HUES64 (cell line): Measurements from ENCODE around the gene ANTXR1.
"Not testable (repeated sequence)": the region's sequence is repeated elsewhere in the genome, so short reads cannot be mapped to it uniquely, and the experiment has no call there.

Experiments
- H3K27ac ChIP-seq: 2 replicates; pipeline ENCODE4 v1.7.0; 2013; ENCODE audit warnings: low read depth, low read length, inconsistent platforms
- H3K27me3 ChIP-seq: 2 replicates; pipeline ENCODE4 v1.6.1; 2013; ENCODE audit warnings: mild to moderate bottlenecking, low read length; ENCODE audit not compliant: insufficient read depth
- H3K36me3 ChIP-seq: 2 replicates; pipeline ENCODE4 v1.6.1; 2013; ENCODE audit warnings: mild to moderate bottlenecking, low read length; ENCODE audit not compliant: insufficient read depth
- H3K4me1 ChIP-seq: 2 replicates; pipeline ENCODE4 v1.6.1; 2013; ENCODE audit warnings: mild to moderate bottlenecking, low read length, moderate library complexity; ENCODE audit not compliant: insufficient read depth
- H3K4me3 ChIP-seq: 2 replicates; pipeline ENCODE4 v1.5.1; 2013; ENCODE audit warnings: mild to moderate bottlenecking, low read length, moderate library complexity
- H3K9ac ChIP-seq: 2 replicates; pipeline ENCODE4 v1.6.1; 2013; ENCODE audit warnings: mild to moderate bottlenecking, low read depth, low read length
- H3K9me3 ChIP-seq: 2 replicates; pipeline ENCODE4 v1.6.1; 2013; ENCODE audit warnings: low read depth, low read length; ENCODE audit not compliant: insufficient read depth
- WGBS: fragments of 150-250, 120-280 bp; methylation state at CpG from one replicate; pipeline ENCODE4 v1.1.7; 2013; ENCODE audit warnings: missing lambda C conversion rate; 5-methylcytosine and 5-hydroxymethylcytosine counted together

Gene ANTXR1

DNA sequence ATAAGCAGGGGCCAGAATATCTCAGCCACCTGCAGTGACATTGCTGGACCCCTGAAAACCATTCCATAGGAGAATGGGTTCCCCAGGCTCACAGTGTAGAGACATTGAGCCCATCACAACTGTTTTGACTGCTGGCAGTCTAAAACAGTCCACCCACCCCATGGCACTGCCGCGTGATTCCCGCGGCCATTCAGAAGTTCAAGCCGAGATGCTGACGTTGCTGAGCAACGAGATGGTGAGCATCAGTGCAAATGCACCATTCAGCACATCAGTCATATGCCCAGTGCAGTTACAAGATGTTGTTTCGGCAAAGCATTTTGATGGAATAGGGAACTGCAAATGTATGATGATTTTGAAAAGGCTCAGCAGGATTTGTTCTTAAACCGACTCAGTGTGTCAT is 234.6 kb downstream of the ANTXR1 start:
- H3K36me3 ChIP-seq = no peaks in the 10 kb centered on the region
- H3K4me1 ChIP-seq = no peaks in the 10 kb centered on the region
- no peaks in the 10 kb centered on the region for H3K9me3 ChIP-seq
- WGBS = 95% methylated on average over 9 of the region's 9 CpGs
- H3K9ac ChIP-seq = no peak overlapping the region
- H3K27ac ChIP-seq = no peak overlapping the region
- no peak overlapping the region for H3K4me3 ChIP-seq
- no peaks in the 10 kb centered on the region for H3K27me3 ChIP-seq

DNA sequence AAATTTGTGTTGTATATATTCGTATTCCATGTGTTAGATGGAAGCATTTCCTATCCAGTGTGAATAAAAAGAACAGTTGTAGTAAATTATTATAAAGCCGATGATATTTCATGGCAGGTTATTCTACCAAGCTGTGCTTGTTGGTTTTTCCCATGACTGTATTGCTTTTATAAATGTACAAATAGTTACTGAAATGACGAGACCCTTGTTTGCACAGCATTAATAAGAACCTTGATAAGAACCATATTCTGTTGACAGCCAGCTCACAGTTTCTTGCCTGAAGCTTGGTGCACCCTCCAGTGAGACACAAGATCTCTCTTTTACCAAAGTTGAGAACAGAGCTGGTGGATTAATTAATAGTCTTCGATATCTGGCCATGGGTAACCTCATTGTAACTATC is 235.3 kb downstream of the ANTXR1 start:
- H3K9ac ChIP-seq = no peak overlapping the region
- 96% methylated on average over 4 of the region's 4 CpGs for WGBS

DNA sequence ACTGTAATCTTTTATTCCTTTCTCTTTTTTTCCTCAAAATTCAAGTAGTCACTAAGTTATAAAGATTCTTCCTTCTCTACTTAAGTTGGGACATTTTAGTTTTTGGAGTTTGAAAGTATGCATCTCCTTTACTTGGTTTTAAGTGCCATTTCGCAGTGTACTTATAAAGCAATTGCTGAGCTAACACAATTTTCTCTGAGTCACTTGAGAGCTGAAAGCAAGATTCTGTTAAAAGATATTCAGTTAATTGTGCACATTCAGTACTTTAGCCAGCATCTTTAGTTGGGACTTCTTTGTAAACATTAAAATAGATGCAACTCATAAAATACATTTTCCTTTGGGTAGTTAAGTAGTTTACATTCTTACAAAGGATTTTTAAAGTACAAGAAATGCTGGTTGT is 238.0 kb downstream of the ANTXR1 start:
- Histone ChIP-seq H3K4me3 (no peak overlapping the region), H3K27ac (no peak overlapping the region), H3K4me1 (no peaks in the 10 kb centered on the region), H3K27me3 (no peaks in the 10 kb centered on the region), H3K9ac (no peak overlapping the region), H3K9me3 (no peaks in the 10 kb centered on the region), H3K36me3 (no peaks in the 10 kb centered on the region)
- WGBS = 95% methylated on average over 1 of the region's 1 CpG

More for the DNA sequence above, 235.3 kb downstream of the ANTXR1 start:
- Histone ChIP-seq H3K9me3 (no peaks in the 10 kb centered on the region), H3K36me3 (no peaks in the 10 kb centered on the region), H3K4me1 (no peaks in the 10 kb centered on the region), H3K27me3 (no peaks in the 10 kb centered on the region), H3K27ac (no peak overlapping the region), H3K4me3 (no peak overlapping the region)

GRCh38 chr2:69251943-69252342 is 239.0 kb downstream of the ANTXR1 start:
- H3K4me1 ChIP-seq = no peaks in the 10 kb centered on the region
- H3K9ac ChIP-seq = no peak overlapping the region

DNA sequence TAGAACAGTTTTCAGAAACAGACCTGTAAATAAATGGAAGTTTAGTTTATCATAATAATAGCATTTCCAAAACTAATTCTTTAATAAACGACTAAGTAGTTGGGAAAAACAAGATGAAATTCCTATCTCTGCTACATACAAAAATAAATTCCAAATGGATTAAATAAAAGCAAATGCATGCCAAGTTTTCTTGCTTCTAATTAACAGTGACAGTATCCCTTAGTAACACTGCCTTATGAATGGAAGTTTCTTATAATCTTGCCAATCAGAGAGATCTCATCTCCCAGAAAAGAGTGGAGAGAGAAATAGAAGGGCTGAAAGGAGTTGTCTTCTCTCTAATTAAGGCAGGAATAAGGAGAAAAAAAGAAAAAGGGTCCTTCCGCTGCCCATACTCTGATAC is 240.1 kb downstream of the ANTXR1 start:
- Histone ChIP-seq H3K4me1 (no peaks in the 10 kb centered on the region), H3K27me3 (no peaks in the 10 kb centered on the region), H3K9me3 (no peaks in the 10 kb centered on the region), H3K36me3 (no peaks in the 10 kb centered on the region), H3K4me3 (no peak overlapping the region), H3K9ac (no peak overlapping the region), H3K27ac (no peak overlapping the region)
- WGBS = no CpG with 5 or more reads among the region's 2 CpGs

More at GRCh38 chr2:69251943-69252342, 239.0 kb downstream of the ANTXR1 start:
- Histone ChIP-seq H3K9me3 (no peaks in the 10 kb centered on the region), H3K36me3 (no peaks in the 10 kb centered on the region), H3K27me3 (no peaks in the 10 kb centered on the region), H3K4me3 (no peak overlapping the region), H3K27ac (no peak overlapping the region)
- WGBS = 95% methylated on average over 2 of the region's 2 CpGs

DNA sequence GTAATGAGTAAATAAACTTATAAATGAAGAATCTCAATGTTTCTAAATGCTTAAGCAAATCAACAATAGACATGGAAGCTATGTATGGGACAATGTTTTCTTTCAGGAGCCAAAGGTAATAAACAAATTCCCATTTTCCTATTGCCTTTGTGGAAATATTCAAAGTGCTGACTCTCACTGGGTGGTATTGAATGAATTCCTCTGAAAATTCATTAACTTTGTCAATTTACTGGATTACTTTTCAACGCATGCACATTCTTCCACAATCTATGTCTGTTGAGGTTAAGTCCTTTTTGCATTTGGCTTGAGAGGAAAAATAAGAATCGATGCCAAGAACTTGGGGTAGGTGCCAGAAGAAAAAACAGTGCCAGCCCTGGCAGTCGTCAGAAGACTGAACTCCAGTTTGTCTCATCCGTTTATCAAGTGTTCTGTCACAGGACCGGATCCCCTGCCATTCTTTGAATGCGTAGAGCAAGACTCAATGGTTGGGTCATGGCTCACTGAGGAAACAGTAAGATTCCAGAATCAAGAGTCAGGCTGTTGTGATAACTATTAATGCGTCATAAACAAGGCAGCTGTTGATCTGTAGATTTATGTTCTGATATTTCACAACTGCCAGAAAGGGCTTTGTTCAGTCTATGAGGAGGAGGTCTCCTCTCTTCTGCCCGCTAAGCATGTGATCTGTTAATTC is 240.8 kb downstream of the ANTXR1 start:
- no peaks in the 10 kb centered on the region for H3K4me1 ChIP-seq
- 83% methylated on average over 7 of the region's 8 CpGs for WGBS
- no peaks in the 10 kb centered on the region for H3K36me3 ChIP-seq
- H3K27me3 ChIP-seq = no peaks in the 10 kb centered on the region
- no peak overlapping the region for H3K4me3 ChIP-seq
- H3K27ac ChIP-seq = no peak overlapping the region
- no peak overlapping the region for H3K9ac ChIP-seq
- H3K9me3 ChIP-seq = 0 out of 2 replicates have a peak, but pooled peaks cover 3% of the 10 kb centered on the region

- WGBS = 89% methylated on average over 3 of the region's 3 CpGs
- Histone ChIP-seq H3K27me3 (no peaks in the 10 kb centered on the region), H3K9me3 (peaks cover 17% of the 10 kb centered on the region), H3K27ac (no peak overlapping the region), H3K36me3 (no peaks in the 10 kb centered on the region), H3K9ac (no peak overlapping the region), H3K4me3 (no peak overlapping the region), H3K4me1 (no peaks in the 10 kb centered on the region)
Measured at GRCh38 chr2:69255760-69256159, 242.8 kb downstream of the ANTXR1 start.

GRCh38 chr2:69259994-69260591 is 247.1 kb downstream of the ANTXR1 start:
- H3K9me3 ChIP-seq = peaks cover 37% of the 10 kb centered on the region
- 93% methylated on average over 12 of the region's 12 CpGs for WGBS

GRCh38 chr2:69260666-69261065 is 247.7 kb downstream of the ANTXR1 start:
- peaks cover 42% of the 10 kb centered on the region for H3K9me3 ChIP-seq
- no peak overlapping the region for H3K4me3 ChIP-seq
- no peaks in the 10 kb centered on the region for H3K4me1 ChIP-seq
- no peak overlapping the region for H3K27ac ChIP-seq
- H3K27me3 ChIP-seq = no peaks in the 10 kb centered on the region
- no peak overlapping the region for H3K9ac ChIP-seq
- H3K36me3 ChIP-seq = no peaks in the 10 kb centered on the region

More at GRCh38 chr2:69259994-69260591, 247.1 kb downstream of the ANTXR1 start:
- not testable (repeated sequence) for H3K36me3 ChIP-seq, H3K27me3 ChIP-seq, H3K4me1 ChIP-seq, H3K27ac ChIP-seq, H3K9ac ChIP-seq, H3K4me3 ChIP-seq

- no peaks in the 10 kb centered on the region for H3K36me3 ChIP-seq
- H3K9me3 ChIP-seq = peaks cover 11% of the 10 kb centered on the region
- WGBS = 96% methylated on average over 4 of the region's 4 CpGs
- no peak overlapping the region for H3K4me3 ChIP-seq
- no peak overlapping the region for H3K27ac ChIP-seq
- H3K4me1 ChIP-seq = no peaks in the 10 kb centered on the region
- no peaks in the 10 kb centered on the region for H3K27me3 ChIP-seq
- H3K9ac ChIP-seq = no peak overlapping the region
Measured at GRCh38 chr2:69269330-69269729, 256.4 kb downstream of the ANTXR1 start.

- Histone ChIP-seq H3K36me3 (no peaks in the 10 kb centered on the region), H3K9me3 (no peaks in the 10 kb centered on the region), H3K9ac (no peak overlapping the region), H3K27me3 (no peaks in the 10 kb centered on the region), H3K4me1 (no peaks in the 10 kb centered on the region), H3K27ac (no peak overlapping the region), H3K4me3 (no peak overlapping the region)
- WGBS = 94% methylated on average over 3 of the region's 3 CpGs
Measured at GRCh38 chr2:69271831-69272257, 258.9 kb downstream of the ANTXR1 start.
